DND-41 (cell line): ENCODE data around the gene ST8SIA1.

Experiments
- CTCF ChIP-seq: IDR thresholded peaks from 2 replicates; pipeline ENCODE4 v1.5.1; 2012; ENCODE audit warnings: borderline replicate concordance, low read length, moderate library complexity, mild to moderate bottlenecking; ENCODE audit not compliant: poor library complexity, severe bottlenecking; ENCODE audit errors: extremely low read depth
- EZH2 ChIP-seq: IDR thresholded peaks from 3 replicates; pipeline ENCODE4 v1.6.1; 2012; ENCODE audit warnings: borderline replicate concordance, low read depth, mild to moderate bottlenecking, moderate library complexity, low read length, inconsistent platforms; ENCODE audit not compliant: severe bottlenecking

GRCh38 chr12:22217556-22217955 lies 117.0 kb downstream of the ST8SIA1 start:
- TF ChIP-seq CTCF (no peak), EZH2 (no peak)
